NCI-H2196 (cell line): Measurements from ENCODE around the gene MDM2.
A peak's percentile ranks its signal among the peaks of the same experiment; 100 is the strongest.
"Not testable (repeated sequence)": the region's sequence is repeated elsewhere in the genome, so short reads cannot be mapped to it uniquely, and the experiment has no call there.

Source experiments
- DNase-seq: peaks from one replicate; lab custom pipeline; 2025; ENCODE audit not compliant: unreplicated experiment; lab: John Stamatoyannopoulos, UW

Gene MDM2

DNA sequence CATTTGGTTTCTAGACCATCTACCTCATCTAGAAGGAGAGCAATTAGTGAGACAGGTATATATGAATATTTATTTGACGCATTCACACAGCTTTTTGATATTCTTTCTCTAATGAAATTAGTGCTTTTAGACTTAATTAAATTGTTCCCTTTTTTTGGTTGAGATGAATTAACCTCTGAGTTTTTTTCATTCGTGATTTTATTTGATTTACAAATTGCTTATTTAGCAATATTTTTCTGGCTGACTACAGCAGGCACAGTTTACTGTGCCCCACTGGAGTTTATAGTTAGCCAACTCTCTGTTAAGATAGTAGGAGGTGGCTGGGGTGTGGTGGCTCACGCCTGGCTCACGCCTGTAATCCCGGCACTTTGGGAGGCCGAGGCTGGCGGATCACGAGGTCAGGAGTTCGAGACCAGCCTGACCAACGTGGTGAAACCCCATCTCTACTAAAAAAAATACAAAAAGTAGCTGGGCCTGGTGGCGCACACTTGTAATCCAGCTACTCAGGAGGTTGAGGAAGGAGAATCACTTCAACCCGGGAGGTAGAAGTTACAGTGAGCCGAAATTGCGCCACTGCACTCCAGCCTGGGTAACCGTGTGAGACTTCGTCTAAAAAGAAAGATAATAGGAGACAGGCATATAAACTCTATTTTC lies 16.7 kb downstream of the MDM2 start:
- DNase-seq, result no peak

DNA sequence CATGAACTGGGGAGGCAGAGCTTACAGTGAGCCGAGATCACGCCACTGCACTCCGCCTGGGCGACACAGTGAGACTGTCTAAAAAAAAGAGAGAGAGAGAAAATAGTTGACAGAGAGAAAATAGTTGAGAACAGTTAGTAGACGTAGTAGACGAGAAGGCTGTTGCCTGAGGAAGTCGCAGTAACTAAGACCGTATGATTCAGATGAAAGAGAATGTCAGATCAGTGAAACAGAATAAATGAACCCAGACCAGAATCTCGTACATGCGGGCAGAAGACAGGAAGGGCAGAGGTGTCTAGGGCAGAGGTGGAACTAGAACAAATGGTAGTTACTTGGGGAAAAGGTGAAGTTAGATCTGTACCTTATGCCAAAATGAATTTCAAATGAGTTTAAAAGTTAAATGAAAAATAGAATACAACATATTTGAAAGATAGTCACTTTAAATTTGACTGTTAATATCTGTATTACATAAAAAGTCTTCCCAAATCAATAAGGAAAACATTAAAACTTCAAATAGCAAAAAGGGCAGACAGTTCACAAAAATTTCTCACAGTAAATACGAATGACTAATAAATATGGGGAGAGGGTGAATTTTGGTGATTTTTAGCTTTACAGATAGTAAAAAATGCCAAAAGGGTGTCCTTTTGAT lies 17.7 kb downstream of the MDM2 start:
- DNase-seq, result no peak

GRCh38 chr12:68827895-68828671 lies 20.1 kb downstream of the MDM2 start:
- DNase-seq, result no peak

DNA sequence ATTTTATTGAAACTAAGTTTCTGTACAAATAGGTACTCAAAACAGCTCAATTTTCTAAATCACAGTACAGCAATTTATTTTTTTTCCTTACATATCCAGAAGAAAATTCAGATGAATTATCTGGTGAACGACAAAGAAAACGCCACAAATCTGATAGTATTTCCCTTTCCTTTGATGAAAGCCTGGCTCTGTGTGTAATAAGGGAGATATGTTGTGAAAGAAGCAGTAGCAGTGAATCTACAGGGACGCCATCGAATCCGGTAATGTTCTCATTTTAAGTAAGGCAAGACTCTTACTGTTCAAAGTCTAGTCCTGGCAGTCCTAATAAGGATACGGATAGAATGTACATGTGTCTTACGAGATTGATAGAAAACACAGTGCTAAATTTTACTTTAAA lies 20.7 kb downstream of the MDM2 start:
- no peak for DNase-seq

DNA sequence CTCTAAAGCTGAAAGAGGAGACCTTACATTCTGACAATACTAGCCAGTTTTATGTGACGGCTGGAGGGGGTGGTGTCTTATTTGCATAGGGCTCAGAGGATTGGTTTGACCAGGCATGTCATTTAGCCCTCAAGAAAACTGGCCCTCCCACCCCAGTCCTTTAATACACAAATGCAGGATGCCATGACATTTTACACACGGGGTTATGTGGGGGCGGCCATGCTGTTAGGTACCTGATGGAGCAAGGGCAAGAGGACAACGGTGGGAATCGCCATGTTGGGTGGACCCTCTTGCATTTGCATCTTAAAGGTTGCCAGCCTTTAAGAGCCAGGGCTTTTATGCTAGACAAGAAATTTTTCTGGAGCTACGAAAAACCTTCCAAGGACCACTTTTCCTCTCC lies 23.3 kb downstream of the MDM2 start:
- DNase-seq, result no peak

- DNase-seq, result no peak
These were observed 23.9 kb downstream of the MDM2 start for GRCh38 chr12:68831751-68832503.

DNA sequence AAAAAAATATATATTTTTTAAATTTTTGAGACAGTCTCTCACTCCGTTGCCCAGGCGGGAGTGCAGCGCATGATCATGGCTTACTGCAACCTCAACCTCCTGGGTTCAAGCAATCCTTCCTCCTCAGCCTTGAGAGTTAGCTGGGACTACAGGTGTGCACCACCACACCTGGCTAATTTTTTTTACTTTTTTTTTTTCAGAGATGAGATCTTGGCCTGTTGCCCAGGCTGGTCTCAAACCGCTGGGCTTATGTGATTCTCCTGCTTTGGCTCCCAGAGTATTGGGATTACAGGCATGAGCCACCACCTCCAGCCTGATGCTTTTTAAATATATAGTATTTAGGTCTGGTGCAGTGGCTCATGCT lies 24.5 kb downstream of the MDM2 start:
- DNase-seq, result peak; percentile 12

GRCh38 chr12:68833508-68833907 lies 25.5 kb downstream of the MDM2 start:
- no peak for DNase-seq

GRCh38 chr12:68835333-68835908 lies 27.4 kb downstream of the MDM2 start:
- no peak for DNase-seq

GRCh38 chr12:68837215-68837614 lies 29.2 kb downstream of the MDM2 start:
- DNase-seq, result no peak

GRCh38 chr12:68838046-68838886 lies 30.3 kb downstream of the MDM2 start:
- no peak for DNase-seq

DNA sequence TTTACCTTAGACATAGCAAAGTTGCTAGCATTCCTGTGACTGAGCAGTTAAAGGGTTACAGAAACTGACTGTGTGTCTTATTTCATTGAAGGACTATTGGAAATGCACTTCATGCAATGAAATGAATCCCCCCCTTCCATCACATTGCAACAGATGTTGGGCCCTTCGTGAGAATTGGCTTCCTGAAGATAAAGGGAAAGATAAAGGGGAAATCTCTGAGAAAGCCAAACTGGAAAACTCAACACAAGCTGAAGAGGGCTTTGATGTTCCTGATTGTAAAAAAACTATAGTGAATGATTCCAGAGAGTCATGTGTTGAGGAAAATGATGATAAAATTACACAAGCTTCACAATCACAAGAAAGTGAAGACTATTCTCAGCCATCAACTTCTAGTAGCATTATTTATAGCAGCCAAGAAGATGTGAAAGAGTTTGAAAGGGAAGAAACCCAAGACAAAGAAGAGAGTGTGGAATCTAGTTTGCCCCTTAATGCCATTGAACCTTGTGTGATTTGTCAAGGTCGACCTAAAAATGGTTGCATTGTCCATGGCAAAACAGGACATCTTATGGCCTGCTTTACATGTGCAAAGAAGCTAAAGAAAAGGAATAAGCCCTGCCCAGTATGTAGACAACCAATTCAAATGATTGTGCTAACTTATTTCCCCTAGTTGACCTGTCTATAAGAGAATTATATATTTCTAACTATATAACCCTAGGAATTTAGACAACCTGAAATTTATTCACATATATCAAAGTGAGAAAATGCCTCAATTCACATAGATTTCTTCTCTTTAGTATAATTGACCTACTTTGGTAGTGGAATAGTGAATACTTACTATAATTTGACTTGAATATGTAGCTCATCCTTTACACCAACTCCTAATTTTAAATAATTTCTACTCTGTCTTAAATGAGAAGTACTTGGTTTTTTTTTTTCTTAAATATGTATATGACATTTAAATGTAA lies 31.5 kb downstream of the MDM2 start:
- no peak for DNase-seq

DNA sequence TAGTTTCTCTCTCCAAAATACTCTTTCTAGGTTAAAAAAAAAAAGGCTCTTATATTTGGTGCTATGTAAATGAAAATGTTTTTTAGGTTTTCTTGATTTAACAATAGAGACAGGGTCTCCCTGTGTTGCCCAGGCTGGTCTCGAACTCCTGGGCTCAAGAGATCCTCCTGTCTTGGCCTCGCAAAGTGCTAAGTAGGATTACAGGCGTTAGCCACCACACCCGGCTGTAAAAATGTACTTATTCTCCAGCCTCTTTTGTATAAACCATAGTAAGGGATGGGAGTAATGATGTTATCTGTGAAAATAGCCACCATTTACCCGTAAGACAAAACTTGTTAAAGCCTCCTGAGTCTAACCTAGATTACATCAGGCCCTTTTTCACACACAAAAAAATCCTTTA lies 33.2 kb downstream of the MDM2 start:
- not testable (repeated sequence) for DNase-seq

DNA sequence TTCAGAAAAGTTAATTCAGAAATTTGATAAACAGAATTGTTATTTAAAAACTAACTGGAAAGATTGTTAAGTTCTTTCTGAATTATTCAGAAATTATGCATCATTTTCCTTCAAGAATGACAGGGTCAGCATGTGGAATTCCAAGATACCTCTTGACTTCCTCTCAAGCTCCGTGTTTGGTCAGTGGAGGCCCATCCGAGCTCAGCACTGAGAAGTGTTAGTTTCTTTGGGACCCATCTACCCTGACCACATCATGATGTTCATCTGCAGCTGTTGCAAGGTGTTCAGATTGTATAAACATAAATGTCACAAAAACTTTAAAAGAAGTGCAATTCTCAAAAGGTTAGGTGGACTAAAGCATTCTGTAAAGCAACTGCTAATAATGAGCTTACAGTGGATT lies 33.7 kb downstream of the MDM2 start:
- no peak for DNase-seq

- DNase-seq, result no peak
These were observed 34.1 kb downstream of the MDM2 start for GRCh38 chr12:68842123-68842522.

DNA sequence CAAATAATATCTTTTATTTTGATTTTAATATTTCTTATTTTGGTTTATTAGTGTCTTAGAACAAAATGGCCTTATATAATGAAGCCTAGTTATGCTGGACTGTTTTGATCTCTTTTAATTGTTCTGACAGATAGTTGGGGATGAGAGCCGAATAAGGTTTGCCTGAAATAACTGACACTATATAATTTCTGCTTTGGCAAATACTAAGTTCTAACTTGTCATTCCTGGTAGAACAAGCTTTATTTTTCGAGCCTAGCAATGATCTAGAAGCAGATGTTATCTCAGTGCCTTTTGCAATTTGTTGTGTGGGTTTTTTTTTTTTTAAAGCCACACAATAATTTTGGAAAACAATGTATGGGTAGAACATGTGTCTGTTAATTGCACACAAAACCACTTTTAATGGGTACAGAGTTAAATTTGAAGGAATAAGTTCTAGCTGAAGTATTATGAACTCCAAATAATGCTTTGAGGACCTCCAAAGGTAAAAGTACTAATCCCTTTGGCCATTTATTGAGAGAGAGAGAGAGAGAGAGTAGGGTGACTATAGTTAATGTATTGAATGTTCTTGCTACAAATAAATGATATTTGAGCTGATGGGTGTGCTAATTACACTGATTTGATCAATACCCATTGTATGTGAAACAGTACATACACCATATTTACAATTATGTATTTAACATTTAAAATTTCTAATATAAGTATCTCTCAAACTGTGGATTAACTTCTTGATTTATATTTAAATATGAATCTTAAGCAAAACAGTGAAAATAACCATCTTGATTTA lies 35.0 kb downstream of the MDM2 start:
- no peak for DNase-seq

GRCh38 chr12:68844318-68844745 lies 36.4 kb downstream of the MDM2 start:
- no peak for DNase-seq
